ENCODE results near the gene SPDYC. TPM values are rescaled to one million over a fixed set of nuclear protein-coding genes. Genes with fewer than 3 reads are reported as not detected.
"Not testable (repeated sequence)": the region's sequence is repeated elsewhere in the genome, so short reads cannot be mapped to it uniquely, and the experiment has no call there.

Gene SPDYC
- total RNA-seq, 2 donors from 2014 or later: not detected

DNA sequence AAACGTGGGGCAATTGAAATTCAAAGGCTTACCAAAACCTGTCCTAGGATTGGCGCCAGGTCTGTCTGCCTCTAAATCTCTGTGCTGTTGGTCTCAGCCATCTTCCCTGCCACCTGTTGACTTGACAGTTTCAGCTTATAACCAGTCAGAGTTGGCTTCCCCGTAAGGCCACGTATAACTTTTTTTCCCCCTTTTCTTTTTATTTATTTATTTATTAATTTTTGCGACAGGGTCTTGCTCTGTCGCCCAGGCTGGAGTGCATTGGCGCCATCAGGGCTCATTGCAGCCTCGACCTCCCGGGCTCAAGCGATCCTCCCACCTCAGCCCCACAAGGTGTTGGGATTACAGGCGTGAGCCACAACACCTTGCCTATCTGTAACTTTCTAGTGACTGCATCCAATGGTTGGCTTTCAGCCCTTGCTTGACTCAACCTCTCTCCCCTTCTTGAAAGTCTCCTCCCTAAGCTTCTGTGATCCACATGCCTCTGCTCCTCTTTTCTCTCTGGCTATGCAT lies 34.3 kb upstream of the SPDYC start:
- H3K27ac ChIP-seq: peak overlapping the region; percentile 94 to 100
- DNase-seq (ENCODE audit: low spot score) (no peak), ATAC-seq (ENCODE audit: insufficient number of reproducible peaks, low FRiP score, low read depth) (no peak)
- no peak for TF ChIP-seq CTCF (IDR thresholded peaks at IDR 0.05)
- H3K9me3 ChIP-seq: no peaks in the 10 kb centered on the region
- H3K4me1 ChIP-seq (ENCODE audit: control insufficient read depth in 1 of 2, low read depth in 2 of 2): peaks cover 15 to 31% of the 10 kb centered on the region in 2 donors
- H3K27me3 ChIP-seq (replicated peaks; ENCODE audit: insufficient read depth): no peaks in the 10 kb centered on the region
- peaks cover 17% of the 10 kb centered on the region for H3K36me3 ChIP-seq
- H3K4me3 ChIP-seq: peak overlapping the region; percentile 81

DNA sequence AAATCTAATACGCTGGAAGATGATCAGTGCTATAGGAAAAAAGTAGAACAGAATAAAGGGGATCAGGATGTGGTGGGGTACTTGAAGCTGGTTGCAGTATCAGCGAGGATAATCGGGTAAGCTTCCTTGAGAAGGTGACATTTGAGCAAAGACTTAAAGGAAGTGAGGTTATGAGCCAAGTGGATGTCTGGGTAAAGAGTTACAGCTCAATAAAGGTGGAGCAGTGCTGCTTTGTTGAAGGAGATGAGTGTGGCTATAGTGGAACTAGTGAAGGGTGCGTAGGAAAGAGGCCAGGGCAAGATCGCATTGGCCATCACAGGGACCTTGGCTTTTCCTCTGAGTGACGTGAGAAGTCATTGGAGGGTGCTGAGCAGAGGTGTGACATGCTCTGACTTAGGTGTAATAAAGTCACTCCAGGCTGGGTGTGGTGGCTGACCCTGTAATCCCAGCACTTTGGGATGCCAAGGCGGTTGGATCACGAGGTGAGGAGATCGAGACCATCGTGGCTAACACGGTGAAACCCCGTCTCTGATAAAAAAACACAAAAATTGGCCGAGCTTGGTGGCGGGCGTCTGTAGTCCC lies 33.4 kb upstream of the SPDYC start:
- H3K27ac ChIP-seq: no peak overlapping the region
- no peak for TF ChIP-seq CTCF (IDR thresholded peaks at IDR 0.05)
- H3K4me3 ChIP-seq: no peak overlapping the region
- H3K4me1 ChIP-seq (ENCODE audit: control insufficient read depth in 1 of 2, low read depth in 2 of 2): peaks cover 15 to 31% of the 10 kb centered on the region in 2 donors
- no peak for DNase-seq (ENCODE audit: low spot score)
- H3K9me3 ChIP-seq: no peaks in the 10 kb centered on the region
- peaks cover 8% of the 10 kb centered on the region for H3K36me3 ChIP-seq
- no peaks in the 10 kb centered on the region for H3K27me3 ChIP-seq (replicated peaks; ENCODE audit: insufficient read depth)
- no peak for ATAC-seq (ENCODE audit: insufficient number of reproducible peaks, low FRiP score, low read depth)

DNA sequence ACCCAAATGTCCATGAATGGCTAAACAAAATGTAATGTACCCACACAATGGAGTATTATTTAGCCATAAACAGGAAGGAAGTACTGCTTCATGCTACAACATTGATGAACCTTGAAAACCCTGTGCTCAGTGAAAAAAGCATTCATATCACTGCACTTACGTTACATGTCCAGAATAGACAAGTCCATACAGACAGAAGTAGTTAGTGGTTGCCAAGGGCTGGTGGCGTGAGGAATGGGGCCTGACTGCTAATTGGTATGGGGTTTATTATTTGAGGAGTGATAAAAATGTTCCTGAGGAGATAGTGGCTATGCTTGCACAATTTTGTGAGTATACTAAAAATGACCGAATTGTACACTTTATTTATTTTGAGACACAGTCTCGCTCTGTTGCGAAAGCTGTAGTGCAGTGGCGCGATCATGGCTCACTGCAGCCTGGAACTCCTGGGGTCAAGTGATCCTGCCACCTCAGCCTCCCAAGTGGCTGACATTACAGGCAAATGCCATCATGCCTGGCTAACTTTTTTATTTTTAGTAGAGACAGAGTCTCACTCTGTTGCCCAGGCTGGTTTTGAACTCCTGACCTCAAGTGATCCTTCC lies 28.0 kb upstream of the SPDYC start:
- ATAC-seq (ENCODE audit: insufficient number of reproducible peaks, low FRiP score, low read depth): no peak
- no peak overlapping the region for H3K4me3 ChIP-seq
- no peak for TF ChIP-seq CTCF (IDR thresholded peaks at IDR 0.05)

DNA sequence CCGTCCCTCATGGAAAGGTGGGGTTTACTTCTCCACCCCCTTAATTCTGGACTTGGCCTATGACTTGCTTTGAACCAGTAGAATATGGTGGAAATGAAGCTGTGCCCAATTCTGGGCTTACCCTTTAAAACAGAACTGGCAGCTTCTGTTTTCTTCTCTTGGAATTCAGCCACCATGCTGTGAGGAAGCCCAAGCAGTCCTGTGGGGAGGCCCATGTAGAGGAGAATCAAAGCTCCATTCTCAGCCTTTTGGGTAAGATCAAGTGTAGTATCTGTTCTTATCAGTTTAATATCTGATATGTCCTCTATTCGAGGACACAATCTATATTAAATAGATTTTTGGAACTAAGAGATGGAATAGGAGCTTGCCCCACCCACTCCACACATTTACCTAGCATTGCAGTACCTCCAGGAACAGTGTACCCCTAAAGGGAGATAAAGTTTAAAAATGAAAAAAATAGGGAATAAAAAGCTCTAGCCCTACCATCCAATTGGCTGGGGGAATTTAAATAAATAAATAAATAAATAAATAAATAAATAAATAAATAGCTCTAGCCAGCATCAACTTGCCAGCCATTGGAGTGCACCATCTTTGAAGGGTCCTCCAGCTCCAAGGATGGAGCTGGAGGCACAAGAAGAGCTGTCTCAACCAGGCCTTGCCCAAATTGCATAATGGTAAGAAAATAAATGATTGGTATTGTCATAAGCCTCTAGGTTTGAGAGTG lies 22.5 kb upstream of the SPDYC start:
- DNase-seq (ENCODE audit: low spot score): no peak
- H3K27ac ChIP-seq: no peak overlapping the region
- no peak for ATAC-seq (ENCODE audit: insufficient number of reproducible peaks, low FRiP score, low read depth)
- H3K4me3 ChIP-seq: no peak overlapping the region
- no peak for TF ChIP-seq CTCF (IDR thresholded peaks at IDR 0.05)
- H3K36me3 ChIP-seq: no peaks in the 10 kb centered on the region
- H3K27me3 ChIP-seq (replicated peaks; ENCODE audit: insufficient read depth): no peaks in the 10 kb centered on the region
- peaks cover 6 to 11% of the 10 kb centered on the region in 2 donors for H3K4me1 ChIP-seq (ENCODE audit: control insufficient read depth in 1 of 2, low read depth in 2 of 2)
- H3K9me3 ChIP-seq: no peaks in the 10 kb centered on the region

More for the DNA sequence above, 28.0 kb upstream of the SPDYC start:
- no peaks in the 10 kb centered on the region for H3K9me3 ChIP-seq
- no peak for DNase-seq (ENCODE audit: low spot score)
- H3K27me3 ChIP-seq (replicated peaks; ENCODE audit: insufficient read depth): no peaks in the 10 kb centered on the region
- H3K27ac ChIP-seq: no peak overlapping the region
- H3K36me3 ChIP-seq: no peaks in the 10 kb centered on the region
- no peaks in the 10 kb centered on the region for H3K4me1 ChIP-seq (ENCODE audit: control insufficient read depth in 1 of 2, low read depth in 2 of 2)

DNA sequence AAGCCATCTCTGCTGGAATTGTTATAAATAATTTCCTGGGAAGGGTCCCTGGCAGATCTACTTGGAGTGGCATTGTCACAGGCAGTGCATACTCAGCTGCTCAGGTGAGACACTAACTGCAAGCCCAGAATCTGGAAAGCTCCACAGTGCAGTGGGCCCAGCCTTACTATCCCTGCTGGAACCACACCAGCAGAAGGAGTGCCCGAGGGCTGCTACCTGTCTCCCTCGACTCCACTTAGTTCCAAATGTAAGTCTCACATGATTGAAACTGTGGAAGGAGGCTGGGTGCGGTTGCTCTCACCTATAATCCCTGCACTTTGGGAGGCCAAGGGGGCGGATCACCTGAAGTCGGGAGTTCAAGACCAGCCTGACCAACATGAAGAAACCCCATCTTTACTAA lies 21.4 kb upstream of the SPDYC start:
- Histone ChIP-seq H3K4me1 (ENCODE audit: control insufficient read depth in 1 of 2, low read depth in 2 of 2) (peaks cover 6 to 11% of the 10 kb centered on the region in 2 donors), H3K27me3 (replicated peaks; ENCODE audit: insufficient read depth) (no peaks in the 10 kb centered on the region), H3K9me3 (no peaks in the 10 kb centered on the region), H3K36me3 (no peaks in the 10 kb centered on the region), H3K4me3 (no peak overlapping the region), H3K27ac (no peak overlapping the region)
- no peak for TF ChIP-seq CTCF (IDR thresholded peaks at IDR 0.05)
- ATAC-seq (ENCODE audit: insufficient number of reproducible peaks, low FRiP score, low read depth) (no peak), DNase-seq (ENCODE audit: low spot score) (no peak)

GRCh38 chr11:65150131-65150508 lies 19.9 kb upstream of the SPDYC start:
- not testable (repeated sequence) for ATAC-seq (ENCODE audit: insufficient number of reproducible peaks, low FRiP score, low read depth); H3K9me3 ChIP-seq; H3K36me3 ChIP-seq; H3K27me3 ChIP-seq (replicated peaks; ENCODE audit: insufficient read depth); DNase-seq (ENCODE audit: low spot score)
- Histone ChIP-seq H3K27ac (peak overlapping the region; percentile 67 to 81), H3K4me1 (ENCODE audit: control insufficient read depth in 1 of 2, low read depth in 2 of 2) (peaks cover 6 to 11% of the 10 kb centered on the region in 2 donors), H3K4me3 (peak overlapping the region; percentile 43)
